GM23338 (cell line): ENCODE results near the gene PLSCR2.

Experiments used
- EZH2 ChIP-seq: fragments of 200-600 bp; sonication (generic); IDR thresholded peaks from one replicate; pipeline ENCODE4 v1.8.0; 2017; ENCODE audit warnings: antibody characterized with exemption, mild to moderate bottlenecking, low read depth; ENCODE audit not compliant: unreplicated experiment
- EZH2phosphoT487 ChIP-seq: fragments of 200-600 bp; sonication (generic); IDR thresholded peaks from one replicate; pipeline ENCODE4 v1.8.1; 2018; ENCODE audit warnings: antibody characterized with exemption; ENCODE audit not compliant: unreplicated experiment
- POLR2AphosphoS5 ChIP-seq: IDR thresholded peaks from 2 replicates; pipeline ENCODE4 v1.6.1; 2016; ENCODE audit warnings: antibody characterized with exemption, low read depth
- TF ChIP-seq, protein P1 (sequence below), 2 experiments: fragments of 200-600 bp in 1 of 2; sonication (generic) in 1 of 2; conservative IDR thresholded peaks; 2 replicates each; pipeline versions ENCODE4 v1.5.1 to v1.6.1; 2016 to 2017; ENCODE audit warnings: antibody characterized with exemption in 2 of 2, low read depth in 2 of 2, mild to moderate bottlenecking in 2 of 2, moderate library complexity in 1 of 2
- TF ChIP-seq, protein P2 (sequence below): IDR thresholded peaks from one replicate; pipeline ENCODE4 v1.6.1; 2018; ENCODE audit warnings: antibody characterized with exemption; ENCODE audit not compliant: unreplicated experiment

DNA sequence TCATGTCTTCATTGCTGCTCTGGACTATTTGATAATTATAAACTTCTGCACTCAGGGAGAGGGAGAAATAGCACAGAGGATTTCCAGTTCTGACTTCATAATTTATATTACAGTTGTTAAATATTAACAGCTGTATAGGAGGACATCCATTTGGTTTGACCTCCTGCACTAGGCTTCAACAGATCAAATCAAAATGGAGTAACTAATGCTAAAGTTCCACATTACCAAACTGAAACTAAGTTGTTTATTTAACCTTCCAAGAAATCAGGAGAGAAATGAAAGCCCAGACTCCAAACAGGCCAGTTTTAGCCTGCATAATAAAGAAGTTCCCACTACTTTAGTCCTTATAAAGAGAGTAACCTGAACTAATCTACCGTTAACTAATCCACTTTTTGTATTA lies 4.6 kb downstream of the PLSCR2 start:
- TF ChIP-seq EZH2phosphoT487, result no peak
- no peak for TF ChIP-seq EZH2
- TF ChIP-seq, protein P1, sequence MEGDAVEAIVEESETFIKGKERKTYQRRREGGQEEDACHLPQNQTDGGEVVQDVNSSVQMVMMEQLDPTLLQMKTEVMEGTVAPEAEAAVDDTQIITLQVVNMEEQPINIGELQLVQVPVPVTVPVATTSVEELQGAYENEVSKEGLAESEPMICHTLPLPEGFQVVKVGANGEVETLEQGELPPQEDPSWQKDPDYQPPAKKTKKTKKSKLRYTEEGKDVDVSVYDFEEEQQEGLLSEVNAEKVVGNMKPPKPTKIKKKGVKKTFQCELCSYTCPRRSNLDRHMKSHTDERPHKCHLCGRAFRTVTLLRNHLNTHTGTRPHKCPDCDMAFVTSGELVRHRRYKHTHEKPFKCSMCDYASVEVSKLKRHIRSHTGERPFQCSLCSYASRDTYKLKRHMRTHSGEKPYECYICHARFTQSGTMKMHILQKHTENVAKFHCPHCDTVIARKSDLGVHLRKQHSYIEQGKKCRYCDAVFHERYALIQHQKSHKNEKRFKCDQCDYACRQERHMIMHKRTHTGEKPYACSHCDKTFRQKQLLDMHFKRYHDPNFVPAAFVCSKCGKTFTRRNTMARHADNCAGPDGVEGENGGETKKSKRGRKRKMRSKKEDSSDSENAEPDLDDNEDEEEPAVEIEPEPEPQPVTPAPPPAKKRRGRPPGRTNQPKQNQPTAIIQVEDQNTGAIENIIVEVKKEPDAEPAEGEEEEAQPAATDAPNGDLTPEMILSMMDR (conservative IDR thresholded peaks at IDR 0.05; ENCODE audit: low read depth in 2 of 2), result no peak
- TF ChIP-seq, protein P2, sequence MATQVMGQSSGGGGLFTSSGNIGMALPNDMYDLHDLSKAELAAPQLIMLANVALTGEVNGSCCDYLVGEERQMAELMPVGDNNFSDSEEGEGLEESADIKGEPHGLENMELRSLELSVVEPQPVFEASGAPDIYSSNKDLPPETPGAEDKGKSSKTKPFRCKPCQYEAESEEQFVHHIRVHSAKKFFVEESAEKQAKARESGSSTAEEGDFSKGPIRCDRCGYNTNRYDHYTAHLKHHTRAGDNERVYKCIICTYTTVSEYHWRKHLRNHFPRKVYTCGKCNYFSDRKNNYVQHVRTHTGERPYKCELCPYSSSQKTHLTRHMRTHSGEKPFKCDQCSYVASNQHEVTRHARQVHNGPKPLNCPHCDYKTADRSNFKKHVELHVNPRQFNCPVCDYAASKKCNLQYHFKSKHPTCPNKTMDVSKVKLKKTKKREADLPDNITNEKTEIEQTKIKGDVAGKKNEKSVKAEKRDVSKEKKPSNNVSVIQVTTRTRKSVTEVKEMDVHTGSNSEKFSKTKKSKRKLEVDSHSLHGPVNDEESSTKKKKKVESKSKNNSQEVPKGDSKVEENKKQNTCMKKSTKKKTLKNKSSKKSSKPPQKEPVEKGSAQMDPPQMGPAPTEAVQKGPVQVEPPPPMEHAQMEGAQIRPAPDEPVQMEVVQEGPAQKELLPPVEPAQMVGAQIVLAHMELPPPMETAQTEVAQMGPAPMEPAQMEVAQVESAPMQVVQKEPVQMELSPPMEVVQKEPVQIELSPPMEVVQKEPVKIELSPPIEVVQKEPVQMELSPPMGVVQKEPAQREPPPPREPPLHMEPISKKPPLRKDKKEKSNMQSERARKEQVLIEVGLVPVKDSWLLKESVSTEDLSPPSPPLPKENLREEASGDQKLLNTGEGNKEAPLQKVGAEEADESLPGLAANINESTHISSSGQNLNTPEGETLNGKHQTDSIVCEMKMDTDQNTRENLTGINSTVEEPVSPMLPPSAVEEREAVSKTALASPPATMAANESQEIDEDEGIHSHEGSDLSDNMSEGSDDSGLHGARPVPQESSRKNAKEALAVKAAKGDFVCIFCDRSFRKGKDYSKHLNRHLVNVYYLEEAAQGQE, result no peak
- TF ChIP-seq POLR2AphosphoS5, result no peak
